PC-3 (cell line): ENCODE data around the gene GALNT18. TPM values are rescaled to one million over a fixed set of nuclear protein-coding genes. Genes with fewer than 3 reads are reported as not detected.

Experiments
- ATAC-seq: fragments of 200-7000 bp; cut with Tn5 transposase; 2 replicates; pipeline ENCODE4 v1.9.1; 2020; ENCODE audit warnings: mild to moderate bottlenecking, moderate library complexity
- BruUV-seq: library from RNA; stranded (reverse); fragments of 400-500 nt; replicated peaks from 2 replicates; lab custom pipeline; 2021; lab: Mats Ljungman, UMichigan
- CTCF ChIA-PET: fragments of 300-600 bp; sonication (Branson Sonifier 250); formaldehyde crosslinking; loops from one replicate; lab custom pipeline; 2022; ENCODE audit warnings: antibody characterized with exemption; lab: Charles Lee
- POLR2A ChIA-PET: fragments of 300-600 bp; sonication (Branson Sonifier 250); formaldehyde crosslinking; loops from one replicate; lab custom pipeline; 2022; ENCODE audit warnings: antibody characterized with exemption; ENCODE audit not compliant: unreplicated experiment; lab: Charles Lee
- DNase-seq: peaks from one replicate; pipeline ENCODE4 v3.0.0-alpha.2; 2015
- H2AFZ ChIP-seq: fragments of 300-600 bp; sonication (generic); 2 replicates; pipeline ENCODE4 v1.6.0; 2016; ENCODE audit warnings: antibody characterized with exemption, low read length
- H3F3A ChIP-seq: fragments of 300-600 bp; sonication (generic); one replicate; pipeline ENCODE4 v1.6.0; 2017; ENCODE audit warnings: antibody characterized with exemption, low read length, control low read depth, mild to moderate bottlenecking; ENCODE audit not compliant: unreplicated experiment
- H3K27ac ChIP-seq: fragments of 300-600 bp; sonication (generic); 2 replicates; pipeline ENCODE4 v1.5.1; 2016; ENCODE audit warnings: mild to moderate bottlenecking, low read length
- H3K27me3 ChIP-seq: fragments of 300-600 bp; sonication (generic); 2 replicates; pipeline ENCODE4 v1.6.1; 2016; ENCODE audit warnings: low read length, mixed read lengths
- H3K36me3 ChIP-seq: fragments of 300-600 bp; sonication (generic); 2 replicates; pipeline ENCODE4 v1.6.1; 2016; ENCODE audit warnings: low read depth, mixed run types, low read length, mixed read lengths
- H3K4me1 ChIP-seq: fragments of 300-600 bp; sonication (generic); 2 replicates; pipeline ENCODE4 v1.5.1; 2016; ENCODE audit warnings: low read length; ENCODE audit not compliant: insufficient read depth
- H3K4me2 ChIP-seq: fragments of 300-600 bp; sonication (generic); 2 replicates; pipeline ENCODE4 v1.6.0; 2016; ENCODE audit warnings: low read length
- H3K4me3 ChIP-seq: fragments of 300-600 bp; sonication (generic); 2 replicates; pipeline ENCODE4 v1.5.1; 2016; ENCODE audit warnings: mild to moderate bottlenecking, low read length, mixed read lengths
- H3K79me2 ChIP-seq: fragments of 300-600 bp; sonication (generic); 2 replicates; pipeline ENCODE4 v1.6.1; 2017; ENCODE audit warnings: low read length, mixed read lengths
- H3K9ac ChIP-seq: fragments of 300-600 bp; sonication (generic); 2 replicates; pipeline ENCODE4 v1.6.0; 2016; ENCODE audit warnings: mild to moderate bottlenecking, low read length
- H3K9me2 ChIP-seq: fragments of 300-600 bp; sonication (generic); replicated peaks from 2 replicates; pipeline ENCODE4 v1.6.1; 2016; ENCODE audit warnings: mixed run types, low read length, mixed read lengths
- H3K9me3 ChIP-seq: fragments of 300-600 bp; sonication (generic); 2 replicates; pipeline ENCODE4 v1.6.1; 2016; ENCODE audit warnings: low read length, mixed read lengths
- H4K20me1 ChIP-seq: fragments of 300-600 bp; sonication (generic); 2 replicates; pipeline ENCODE4 v1.6.1; 2016; ENCODE audit warnings: low read length, mixed read lengths
- CTCF ChIP-seq: fragments of 300-600 bp; sonication (generic); conservative IDR thresholded peaks from 2 replicates; pipeline ENCODE4 v1.5.1; 2017; ENCODE audit warnings: antibody characterized with exemption, low read depth, mild to moderate bottlenecking, low read length
- EZH2 ChIP-seq: fragments of 300-600 bp; sonication (generic); IDR thresholded peaks from one replicate; pipeline ENCODE4 v1.6.1; 2017; ENCODE audit warnings: antibody characterized with exemption, mild to moderate bottlenecking, low read length; ENCODE audit not compliant: unreplicated experiment
- EZH2phosphoT487 ChIP-seq: fragments of 300-600 bp; sonication (generic); IDR thresholded peaks from 2 replicates; pipeline ENCODE4 v1.6.1; 2018; ENCODE audit warnings: mild to moderate bottlenecking, antibody characterized with exemption, low read length, borderline replicate concordance
- intact Hi-C: fragments of 100-400 bp; cut with micrococcal nuclease; formaldehyde crosslinking; loops from 2 replicates; pipeline ENCODE4 v1.9.0; 2023
- total RNA-seq: library from RNA; depleted of rRNA; stranded (reverse); fragments of >200 nt; gene quantifications from 2 replicates; pipeline ENCODE4 v1.2.3, GENCODE V29; 2014

GALNT18 gene
- total RNA-seq, 1 experiment from 2014 or later = 34.5 TPM

- DNase-seq (no peak), ATAC-seq (no peak)
- Histone ChIP-seq H3K9me3 (no peaks in the 10 kb centered on the region), H3K9me2 (no peaks in the 10 kb centered on the region), H3K4me3 (no peak overlapping the region), H3K4me1 (no peaks in the 10 kb centered on the region), H2AFZ (no peak overlapping the region), H3K36me3 (no peaks in the 10 kb centered on the region), H3K79me2 (no peaks in the 10 kb centered on the region), H3K9ac (no peak overlapping the region), H3K27me3 (no peaks in the 10 kb centered on the region), H4K20me1 (no peaks in the 10 kb centered on the region), H3F3A (no peaks in the 10 kb centered on the region), H3K27ac (no peak overlapping the region), H3K4me2 (no peak overlapping the region)
- ChIA-PET CTCF (no interaction called here), POLR2A (no interaction called here)
- no TSS peak for BruUV-seq
- TF ChIP-seq EZH2phosphoT487 (no peak), CTCF (no peak), EZH2 (no peak)
- intact Hi-C loops = no loop called here
Measured at GRCh38 chr11:11292839-11293238, 329.0 kb downstream of the GALNT18 start.

DNA sequence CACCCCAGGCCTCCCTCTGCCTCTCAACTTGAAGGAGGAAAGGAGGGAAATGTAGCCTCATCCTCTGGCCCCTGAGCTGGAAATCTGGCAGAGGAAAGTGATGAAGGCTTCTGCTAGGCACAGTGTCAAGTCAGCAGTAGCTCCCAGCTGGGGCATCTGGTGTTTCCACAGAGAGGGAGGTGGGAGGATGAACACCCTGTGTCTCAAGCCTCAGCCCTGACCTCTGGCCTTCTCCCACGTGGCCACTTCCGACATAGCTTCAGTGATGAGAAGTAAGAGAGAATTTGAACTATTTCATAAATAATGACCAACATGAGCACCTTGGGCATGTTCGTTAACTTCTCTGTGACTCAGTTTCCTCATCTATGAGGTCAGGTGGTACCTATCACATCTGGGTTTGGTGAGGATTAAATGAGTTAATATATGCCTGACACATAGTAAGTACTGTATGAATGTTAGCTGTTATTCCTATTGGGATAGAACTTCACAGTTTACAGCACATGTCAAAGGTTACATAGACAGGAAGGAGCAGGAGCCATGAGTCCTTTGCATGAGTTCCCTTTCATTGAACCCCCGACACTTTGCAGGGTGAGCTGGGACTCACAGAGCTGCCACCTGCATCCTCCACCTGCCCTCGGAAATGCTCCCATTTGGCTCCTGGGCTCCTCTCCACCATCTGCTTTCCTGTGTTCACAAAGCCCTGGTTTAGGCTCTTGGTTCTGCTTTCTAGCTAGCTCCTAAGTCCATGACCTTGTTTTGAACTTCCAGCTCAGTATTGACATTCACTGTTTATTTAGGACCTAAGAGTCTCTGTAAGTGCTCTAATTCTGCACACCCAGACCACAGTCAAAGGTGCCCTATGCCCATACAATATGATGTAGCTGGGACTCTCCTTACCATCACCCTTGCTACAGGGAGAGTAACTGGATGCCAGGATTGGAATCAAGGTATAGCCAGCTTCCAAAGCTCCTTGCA, 330.5 kb downstream of the GALNT18 start:
- Histone ChIP-seq H3K79me2 (no peaks in the 10 kb centered on the region), H3F3A (no peaks in the 10 kb centered on the region), H3K27me3 (no peaks in the 10 kb centered on the region), H3K9me2 (no peaks in the 10 kb centered on the region), H3K4me3 (no peak overlapping the region), H3K27ac (no peak overlapping the region), H3K36me3 (no peaks in the 10 kb centered on the region), H3K4me2 (no peak overlapping the region), H3K9ac (no peak overlapping the region), H2AFZ (no peak overlapping the region), H4K20me1 (no peaks in the 10 kb centered on the region), H3K9me3 (no peaks in the 10 kb centered on the region), H3K4me1 (no peaks in the 10 kb centered on the region)
- no peak for DNase-seq
- ATAC-seq = no peak
- BruUV-seq = no TSS peak
- ChIA-PET POLR2A (no interaction called here), CTCF (no interaction called here)
- intact Hi-C loops = no loop called here
- TF ChIP-seq CTCF (no peak), EZH2 (no peak), EZH2phosphoT487 (no peak)

DNA sequence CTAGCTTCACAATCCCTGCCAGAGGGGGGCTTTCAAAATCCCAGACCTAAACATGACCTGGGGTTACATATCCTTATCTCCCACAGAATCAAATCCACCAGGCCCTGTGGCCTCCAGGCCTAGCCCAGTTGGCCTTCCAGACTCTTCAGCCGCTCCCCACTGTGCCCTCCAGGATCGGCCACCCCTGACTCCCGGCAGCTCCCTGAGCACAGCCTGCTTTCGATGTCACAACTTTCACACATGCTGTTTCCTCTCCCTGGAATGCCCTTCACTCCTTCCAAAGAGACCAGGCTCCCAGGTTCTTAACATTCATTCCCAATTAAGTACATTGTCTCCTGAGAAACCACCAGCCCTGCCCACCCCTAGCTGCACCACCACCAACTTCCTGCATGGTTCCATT, 331.5 kb downstream of the GALNT18 start:
- CTCF ChIA-PET = no interaction called here

More for the DNA sequence above, 331.5 kb downstream of the GALNT18 start:
- POLR2A ChIA-PET = no interaction called here
- no peaks in the 10 kb centered on the region for H3K36me3 ChIP-seq
- no peaks in the 10 kb centered on the region for H3F3A ChIP-seq
- no peaks in the 10 kb centered on the region for H3K4me1 ChIP-seq
- no peaks in the 10 kb centered on the region for H3K27me3 ChIP-seq
- no peak for DNase-seq
- H4K20me1 ChIP-seq = no peaks in the 10 kb centered on the region
- no peak for TF ChIP-seq EZH2phosphoT487
- TF ChIP-seq EZH2 = no peak
- TF ChIP-seq CTCF = no peak
- H3K27ac ChIP-seq = no peak overlapping the region
- no TSS peak for BruUV-seq
- ATAC-seq = no peak
- no peaks in the 10 kb centered on the region for H3K9me2 ChIP-seq
- H3K4me3 ChIP-seq = no peak overlapping the region
- H3K9ac ChIP-seq = no peak overlapping the region
- intact Hi-C loops = no loop called here
- H3K79me2 ChIP-seq = no peaks in the 10 kb centered on the region
- no peak overlapping the region for H2AFZ ChIP-seq
- no peaks in the 10 kb centered on the region for H3K9me3 ChIP-seq
- H3K4me2 ChIP-seq = no peak overlapping the region
